ENCODE data around the gene TMEM117. TPM values are rescaled to one million over a fixed set of nuclear protein-coding genes. Genes with fewer than 3 reads are reported as not detected.

TMEM117 gene
- total and polyA plus RNA-seq, 7 donors, result 2.3 to 21.4 (median 17.5) TPM

DNA sequence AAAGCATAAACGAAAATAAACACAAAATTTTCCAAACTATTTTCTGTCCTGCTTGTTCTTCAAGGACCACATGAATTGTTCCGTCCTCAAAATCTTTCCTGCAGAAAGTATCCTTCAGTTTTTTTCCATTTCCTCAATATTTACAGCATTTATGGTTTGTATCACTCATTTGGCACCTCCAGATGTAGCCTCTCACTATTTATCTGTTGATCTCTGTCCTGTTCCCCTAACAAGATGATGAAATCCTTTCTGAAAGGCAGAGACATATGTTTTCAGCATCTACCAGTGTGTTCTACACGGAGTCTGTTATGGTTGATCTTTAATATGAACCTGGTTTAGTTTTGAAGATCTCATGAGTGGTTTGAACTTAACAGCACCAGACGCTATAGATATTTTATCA is 550.1 kb downstream of the TMEM117 start:
- TF ChIP-seq POLR2A (IDR thresholded peaks at IDR 0.05) (no peak), POLR2AphosphoS5 (IDR thresholded peaks at IDR 0.05) (no peak), EP300 (IDR thresholded peaks at IDR 0.05) (no peak)
- TF ChIP-seq, protein P1, sequence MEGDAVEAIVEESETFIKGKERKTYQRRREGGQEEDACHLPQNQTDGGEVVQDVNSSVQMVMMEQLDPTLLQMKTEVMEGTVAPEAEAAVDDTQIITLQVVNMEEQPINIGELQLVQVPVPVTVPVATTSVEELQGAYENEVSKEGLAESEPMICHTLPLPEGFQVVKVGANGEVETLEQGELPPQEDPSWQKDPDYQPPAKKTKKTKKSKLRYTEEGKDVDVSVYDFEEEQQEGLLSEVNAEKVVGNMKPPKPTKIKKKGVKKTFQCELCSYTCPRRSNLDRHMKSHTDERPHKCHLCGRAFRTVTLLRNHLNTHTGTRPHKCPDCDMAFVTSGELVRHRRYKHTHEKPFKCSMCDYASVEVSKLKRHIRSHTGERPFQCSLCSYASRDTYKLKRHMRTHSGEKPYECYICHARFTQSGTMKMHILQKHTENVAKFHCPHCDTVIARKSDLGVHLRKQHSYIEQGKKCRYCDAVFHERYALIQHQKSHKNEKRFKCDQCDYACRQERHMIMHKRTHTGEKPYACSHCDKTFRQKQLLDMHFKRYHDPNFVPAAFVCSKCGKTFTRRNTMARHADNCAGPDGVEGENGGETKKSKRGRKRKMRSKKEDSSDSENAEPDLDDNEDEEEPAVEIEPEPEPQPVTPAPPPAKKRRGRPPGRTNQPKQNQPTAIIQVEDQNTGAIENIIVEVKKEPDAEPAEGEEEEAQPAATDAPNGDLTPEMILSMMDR (IDR thresholded peaks at IDR 0.05), result no peak
- peaks cover 0 to 22% (median 5%) of the 10 kb centered on the region in 4 donors for H3K4me1 ChIP-seq
- DNase-seq, result no peak
- 75 to 84% methylated on average over 4 of the region's 4 CpGs for WGBS, 2 donors
- H3K36me3 ChIP-seq, result no peaks in the 10 kb centered on the region
- H3K9me3 ChIP-seq, result no peaks in the 10 kb centered on the region
- intact Hi-C loops (cut with DNase I), result no loop called here
- H3K27ac ChIP-seq, result no peak overlapping the region
- H3K4me3 ChIP-seq, result no peak overlapping the region
- no peaks in the 10 kb centered on the region for H3K27me3 ChIP-seq

DNA sequence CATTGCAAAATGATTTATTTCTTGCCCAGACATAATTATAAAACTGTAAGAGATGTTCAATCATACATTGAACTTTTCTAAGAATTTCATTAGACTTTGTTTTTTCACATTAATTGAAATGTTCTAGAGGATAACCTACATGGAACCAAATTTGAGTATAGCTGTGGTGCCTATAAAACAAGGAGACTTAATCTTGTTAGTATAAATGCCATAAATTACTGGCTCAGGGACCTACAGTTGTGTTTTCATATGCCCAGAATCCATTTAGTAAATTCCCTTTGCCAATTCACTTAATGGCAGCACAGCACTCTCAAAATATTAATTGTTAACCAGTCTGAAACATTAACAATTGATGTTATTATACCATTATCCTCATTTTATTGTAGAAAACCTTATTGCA is 551.7 kb downstream of the TMEM117 start:
- intact Hi-C loops (cut with DNase I), result no loop called here
- no peaks in the 10 kb centered on the region for H3K27me3 ChIP-seq
- peaks cover 0 to 12% (median 3%) of the 10 kb centered on the region in 4 donors for H3K4me1 ChIP-seq
- no peaks in the 10 kb centered on the region for H3K9me3 ChIP-seq
- H3K36me3 ChIP-seq, result no peaks in the 10 kb centered on the region
- TF ChIP-seq POLR2A (IDR thresholded peaks at IDR 0.05), result no peak
- no peak for TF ChIP-seq POLR2AphosphoS5 (IDR thresholded peaks at IDR 0.05)
- TF ChIP-seq EP300 (IDR thresholded peaks at IDR 0.05), result no peak
- TF ChIP-seq, protein P1 (IDR thresholded peaks at IDR 0.05), result no peak
- no peak overlapping the region for H3K4me3 ChIP-seq
- no peak for DNase-seq
- H3K27ac ChIP-seq, result no peak overlapping the region

DNA sequence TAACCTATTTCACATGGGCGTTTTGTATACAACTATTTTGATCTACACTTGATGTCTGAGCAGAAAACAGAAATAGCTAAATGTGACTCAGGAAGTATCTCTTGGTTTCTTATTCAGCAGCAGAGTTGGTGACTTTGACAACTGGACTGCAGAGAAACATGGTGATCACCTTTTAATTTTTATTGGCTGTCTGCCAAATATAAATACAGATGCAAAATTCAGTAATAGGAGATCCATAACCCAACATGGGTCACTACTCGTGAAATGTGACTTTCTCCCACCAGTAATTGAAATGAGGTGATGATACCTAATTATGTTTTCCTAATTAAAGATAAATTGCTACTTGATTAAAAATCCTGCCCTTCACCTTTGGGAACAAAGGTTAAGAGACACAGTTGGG is 553.2 kb downstream of the TMEM117 start:
- Histone ChIP-seq H3K36me3 (no peaks in the 10 kb centered on the region), H3K27ac (no peak overlapping the region), H3K9me3 (no peaks in the 10 kb centered on the region), H3K4me1 (peaks cover 0 to 12% (median 3%) of the 10 kb centered on the region in 4 donors), H3K4me3 (no peak overlapping the region), H3K27me3 (no peaks in the 10 kb centered on the region)
- WGBS, 2 donors, result 88 to 90% methylated on average over 2 of the region's 2 CpGs
- no peak for TF ChIP-seq EP300 (IDR thresholded peaks at IDR 0.05)
- TF ChIP-seq, protein P1 (IDR thresholded peaks at IDR 0.05), result no peak
- DNase-seq, result no peak
- intact Hi-C loops (cut with DNase I), result no loop called here

DNA sequence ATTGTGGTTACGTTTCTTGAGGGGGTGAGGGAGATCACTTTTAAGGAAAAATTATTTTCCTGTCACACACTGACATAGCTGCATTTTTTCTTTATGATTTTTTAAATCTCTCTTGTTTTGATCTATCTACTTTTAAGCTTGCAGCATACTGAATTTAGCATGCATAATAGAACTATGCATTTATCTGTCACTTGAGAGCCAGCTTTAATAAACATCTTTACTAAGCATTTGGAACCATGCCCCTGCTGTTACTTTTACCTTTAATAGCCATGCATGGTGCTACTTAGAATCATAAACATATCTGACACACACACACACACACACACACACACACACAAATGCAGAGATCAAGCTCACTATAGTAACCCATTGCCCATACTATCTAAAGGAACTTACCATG is 554.0 kb downstream of the TMEM117 start:
- H3K9me3 ChIP-seq, result no peaks in the 10 kb centered on the region
- 45% methylated on average over 1 of the region's 1 CpG for WGBS, 2 donors
- peaks cover 0 to 12% (median 3%) of the 10 kb centered on the region in 4 donors for H3K4me1 ChIP-seq
- intact Hi-C loops (cut with DNase I), result no loop called here
- no peak overlapping the region for H3K4me3 ChIP-seq
- H3K36me3 ChIP-seq, result no peaks in the 10 kb centered on the region
- H3K27me3 ChIP-seq, result no peaks in the 10 kb centered on the region
- TF ChIP-seq EP300 (IDR thresholded peaks at IDR 0.05), result no peak
- TF ChIP-seq POLR2A (IDR thresholded peaks at IDR 0.05), result no peak
- TF ChIP-seq POLR2AphosphoS5 (IDR thresholded peaks at IDR 0.05), result no peak
- TF ChIP-seq, protein P1 (IDR thresholded peaks at IDR 0.05), result no peak
- no peak overlapping the region for H3K27ac ChIP-seq
- no peak for DNase-seq

DNA sequence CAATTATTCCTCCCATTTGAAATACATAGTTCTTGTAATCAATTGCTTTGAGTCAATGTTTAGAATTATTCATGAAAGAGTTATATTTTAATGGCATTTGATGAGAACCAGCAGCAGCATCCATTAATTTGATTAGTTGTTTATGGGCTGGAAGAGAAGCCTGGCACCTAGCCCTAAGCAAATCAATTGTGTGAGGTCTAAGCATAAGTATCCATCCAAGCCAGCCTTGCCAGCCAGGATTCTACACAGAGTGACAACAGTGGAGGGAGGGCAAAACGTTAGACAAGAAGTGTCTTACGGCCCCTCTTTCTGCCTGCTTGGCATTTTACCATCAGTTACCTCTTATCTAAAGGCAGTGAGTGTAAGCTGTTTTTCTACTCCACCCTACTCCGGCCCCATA is 561.8 kb downstream of the TMEM117 start:
- intact Hi-C loops (cut with DNase I), result no loop called here
- no peaks in the 10 kb centered on the region for H3K36me3 ChIP-seq
- no peaks in the 10 kb centered on the region for H3K4me1 ChIP-seq
- no peaks in the 10 kb centered on the region for H3K27me3 ChIP-seq
- DNase-seq, result no peak
- no peaks in the 10 kb centered on the region for H3K9me3 ChIP-seq
- TF ChIP-seq POLR2A (IDR thresholded peaks at IDR 0.05) (no peak), POLR2AphosphoS5 (IDR thresholded peaks at IDR 0.05) (no peak), EP300 (IDR thresholded peaks at IDR 0.05) (no peak)
- TF ChIP-seq, protein P1 (IDR thresholded peaks at IDR 0.05), result no peak
- 70 to 80% methylated on average over 3 of the region's 3 CpGs for WGBS, 2 donors
- H3K27ac ChIP-seq, result no peak overlapping the region
- H3K4me3 ChIP-seq, result no peak overlapping the region

Data from sigmoid colon (tissue), 7 donors.